ENCODE measurements around the gene MYH6.

DNA sequence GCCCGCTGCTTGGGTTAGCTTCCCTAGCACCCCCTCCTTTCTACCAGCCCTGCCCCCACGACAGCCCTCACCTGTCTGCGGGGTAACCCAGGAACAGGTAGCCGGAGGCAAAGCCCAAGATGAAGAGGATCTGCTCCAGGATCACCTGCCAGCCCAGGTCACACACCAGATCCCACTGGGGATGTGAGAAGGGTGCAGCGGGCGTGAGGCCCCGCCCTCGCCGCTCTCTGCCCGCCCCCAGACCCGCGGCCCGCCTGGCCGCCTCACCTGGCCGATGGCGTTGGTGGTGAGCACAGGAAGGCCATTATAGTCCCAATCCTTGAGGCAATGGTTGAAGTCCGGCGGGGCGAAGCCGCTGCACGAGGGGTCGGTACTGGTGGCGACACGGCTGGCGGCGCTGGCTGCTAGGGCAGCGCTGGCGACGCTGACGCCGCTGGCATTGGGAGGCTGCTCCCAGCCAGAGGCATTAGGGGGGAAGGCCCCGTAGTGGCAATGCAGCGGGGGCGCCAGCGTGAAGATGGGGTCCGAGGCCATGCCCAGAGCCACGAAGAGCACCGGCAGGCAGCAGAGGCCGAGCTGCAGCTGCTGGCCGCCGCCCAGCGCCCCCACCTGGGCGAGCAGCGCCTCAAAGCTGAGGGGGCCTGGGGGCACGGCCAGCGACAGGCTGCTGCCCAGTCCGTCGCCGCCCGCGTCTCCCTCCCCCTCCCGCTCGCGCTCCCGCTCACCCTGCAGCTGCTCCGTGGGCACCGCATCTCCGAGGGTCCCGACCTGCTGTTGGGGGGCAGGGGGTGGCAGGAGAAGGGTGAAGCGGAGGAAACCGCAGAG lies 56.2 kb downstream of the MYH6 start:
- TF ChIP-seq MAX (CRISPR knock-in tag; IDR thresholded peaks at IDR 0.05) (peak; percentile 83; the same call in 1 of the 2 replicates), NR3C1 (CRISPR knock-in tag; conservative IDR thresholded peaks at IDR 0.05; ENCODE audit: low read depth) (no peak), NFYB (CRISPR knock-in tag; conservative IDR thresholded peaks at IDR 0.05; ENCODE audit: low read depth) (no peak)
